ENCODE measurements around the gene MTG2. TPM values are rescaled to one million over a fixed set of nuclear protein-coding genes. Genes with fewer than 3 reads are reported as not detected.

Gene MTG2
- total and polyA plus RNA-seq, 4 donors: 12.6 to 43.9 (median 33.8) TPM

GRCh38 chr20:62176866-62177265 is 6.0 kb upstream of the MTG2 start:
- Histone ChIP-seq H3K4me3 (ENCODE audit: low read depth, low read length) (no peak overlapping the region), H3K36me3 (ENCODE audit: control insufficient read depth, insufficient read depth, low read length) (peaks cover 74% of the 10 kb centered on the region), H3K4me1 (ENCODE audit: control insufficient read depth, insufficient read depth, low read length) (peaks cover 9% of the 10 kb centered on the region), H3K27ac (ENCODE audit: low read depth, low read length) (no peak overlapping the region), H3K9me3 (ENCODE audit: control insufficient read depth, insufficient read depth, low read length) (no peaks in the 10 kb centered on the region), H3K27me3 (ENCODE audit: control insufficient read depth, insufficient read depth, low read length) (no peaks in the 10 kb centered on the region)
- no peak for DNase-seq (ENCODE audit: low read depth in 4 of 6, low spot score in 6 of 6)
- WGBS (ENCODE audit: insufficient coverage): 84% methylated on average over 12 of the region's 15 CpGs

DNA sequence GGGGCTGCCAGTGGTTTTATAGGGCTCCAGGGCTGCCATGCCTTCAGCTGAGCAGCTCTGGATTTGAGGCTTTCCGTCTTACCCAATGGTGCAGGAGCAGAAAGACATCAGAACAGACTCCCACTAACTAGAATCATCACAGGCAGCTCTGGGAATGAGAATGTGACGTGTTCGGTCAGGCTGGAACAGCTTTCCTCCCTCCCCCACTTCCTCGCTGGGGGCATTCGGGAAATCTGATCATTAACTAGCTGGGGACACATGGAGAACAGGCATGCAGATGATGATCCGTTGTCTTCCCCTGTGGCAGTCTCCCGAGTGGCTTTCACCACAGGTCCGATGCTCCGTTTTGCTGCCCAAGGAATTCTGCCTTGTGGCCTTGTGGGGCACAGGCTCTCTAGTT is 5.5 kb upstream of the MTG2 start:
- WGBS (ENCODE audit: insufficient coverage): 90% methylated on average over 8 of the region's 9 CpGs
- peak in 1 of 6 donors; percentile 55 for DNase-seq (ENCODE audit: low read depth in 4 of 6, low spot score in 6 of 6)
- Histone ChIP-seq H3K36me3 (ENCODE audit: control insufficient read depth, insufficient read depth, low read length) (peaks cover 69% of the 10 kb centered on the region), H3K4me1 (ENCODE audit: control insufficient read depth, insufficient read depth, low read length) (peaks cover 9% of the 10 kb centered on the region), H3K4me3 (ENCODE audit: low read depth, low read length) (no peak overlapping the region), H3K9me3 (ENCODE audit: control insufficient read depth, insufficient read depth, low read length) (no peaks in the 10 kb centered on the region), H3K27ac (ENCODE audit: low read depth, low read length) (no peak overlapping the region), H3K27me3 (ENCODE audit: control insufficient read depth, insufficient read depth, low read length) (no peaks in the 10 kb centered on the region)

DNA sequence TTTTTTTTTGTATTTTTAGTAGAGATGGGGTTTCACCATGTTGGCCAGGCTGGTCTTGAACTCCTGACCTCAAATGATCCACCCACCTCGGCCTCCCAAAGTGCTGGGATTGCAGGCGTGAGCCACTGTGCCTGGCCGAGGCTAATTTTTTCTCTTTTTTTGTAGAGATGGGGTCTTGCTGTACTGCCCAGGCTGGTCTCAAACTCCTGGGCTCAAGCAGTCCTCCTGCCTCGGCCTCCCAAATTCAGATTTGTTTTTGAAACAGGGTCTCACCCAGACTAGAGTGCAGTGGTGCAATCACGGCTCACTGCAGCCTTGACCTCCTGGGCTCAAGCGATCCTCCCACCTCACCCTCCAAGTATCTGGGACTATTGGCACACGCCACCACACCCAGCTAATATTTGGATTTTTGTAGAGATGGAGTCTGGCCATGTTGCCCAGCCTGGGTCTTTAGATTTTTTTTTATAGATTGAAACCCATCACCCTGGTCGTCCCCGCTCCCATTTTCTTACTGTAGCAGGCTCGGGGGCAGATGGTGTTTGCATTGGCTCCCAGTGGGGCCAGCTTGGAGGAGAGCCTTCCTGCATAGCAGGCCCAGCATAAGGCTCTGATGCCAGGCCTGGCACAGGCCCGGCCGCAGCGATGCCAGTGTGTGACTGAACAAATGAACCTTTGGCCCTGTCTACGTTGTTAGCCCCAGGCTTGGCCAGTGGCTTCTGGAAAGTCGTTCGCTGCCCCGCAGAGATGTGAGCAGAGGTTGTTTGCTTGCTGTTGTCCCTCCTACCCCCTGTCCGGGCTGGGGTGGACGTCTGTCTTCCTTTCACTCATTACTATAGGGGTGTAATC is 4.3 kb upstream of the MTG2 start:
- no peaks in the 10 kb centered on the region for H3K27me3 ChIP-seq (ENCODE audit: control insufficient read depth, insufficient read depth, low read length)
- no peak overlapping the region for H3K4me3 ChIP-seq (ENCODE audit: low read depth, low read length)
- H3K9me3 ChIP-seq (ENCODE audit: control insufficient read depth, insufficient read depth, low read length): no peaks in the 10 kb centered on the region
- 96% methylated on average over 8 of the region's 19 CpGs for WGBS (ENCODE audit: insufficient coverage)
- H3K36me3 ChIP-seq (ENCODE audit: control insufficient read depth, insufficient read depth, low read length): peaks cover 61% of the 10 kb centered on the region
- DNase-seq (ENCODE audit: low read depth in 4 of 6, low spot score in 6 of 6): no peak
- H3K27ac ChIP-seq (ENCODE audit: low read depth, low read length): no peak overlapping the region
- peaks cover 11% of the 10 kb centered on the region for H3K4me1 ChIP-seq (ENCODE audit: control insufficient read depth, insufficient read depth, low read length)

- Histone ChIP-seq H3K4me1 (ENCODE audit: control insufficient read depth, insufficient read depth, low read length) (peaks cover 17% of the 10 kb centered on the region), H3K36me3 (ENCODE audit: control insufficient read depth, insufficient read depth, low read length) (peaks cover 55% of the 10 kb centered on the region), H3K27ac (ENCODE audit: low read depth, low read length) (no peak overlapping the region), H3K9me3 (ENCODE audit: control insufficient read depth, insufficient read depth, low read length) (no peaks in the 10 kb centered on the region), H3K4me3 (ENCODE audit: low read depth, low read length) (no peak overlapping the region), H3K27me3 (ENCODE audit: control insufficient read depth, insufficient read depth, low read length) (no peaks in the 10 kb centered on the region)
- WGBS (ENCODE audit: insufficient coverage): 97% methylated on average over 6 of the region's 14 CpGs
- DNase-seq (ENCODE audit: low read depth in 4 of 6, low spot score in 6 of 6): no peak
Measured at GRCh38 chr20:62179162-62179504, 3.7 kb upstream of the MTG2 start.

- Histone ChIP-seq H3K4me1 (ENCODE audit: control insufficient read depth, insufficient read depth, low read length) (peaks cover 13% of the 10 kb centered on the region), H3K27me3 (ENCODE audit: control insufficient read depth, insufficient read depth, low read length) (no peaks in the 10 kb centered on the region), H3K9me3 (ENCODE audit: control insufficient read depth, insufficient read depth, low read length) (no peaks in the 10 kb centered on the region), H3K27ac (ENCODE audit: low read depth, low read length) (no peak overlapping the region), H3K4me3 (ENCODE audit: low read depth, low read length) (no peak overlapping the region), H3K36me3 (ENCODE audit: control insufficient read depth, insufficient read depth, low read length) (peaks cover 28% of the 10 kb centered on the region)
- DNase-seq (ENCODE audit: low read depth in 4 of 6, low spot score in 6 of 6): no peak
- WGBS (ENCODE audit: insufficient coverage): no CpG with 5 or more reads among the region's 2 CpGs
Measured at GRCh38 chr20:62181808-62182207, 1.0 kb upstream of the MTG2 start.

GRCh38 chr20:62183426-62184142 is 756 bp downstream of the MTG2 start:
- H3K27me3 ChIP-seq (ENCODE audit: control insufficient read depth, insufficient read depth, low read length): no peaks in the 10 kb centered on the region
- WGBS (ENCODE audit: insufficient coverage): 28% methylated on average over 21 of the region's 25 CpGs
- peaks cover 12% of the 10 kb centered on the region for H3K4me1 ChIP-seq (ENCODE audit: control insufficient read depth, insufficient read depth, low read length)
- peak overlapping the region; percentile 83 for H3K4me3 ChIP-seq (ENCODE audit: low read depth, low read length)
- H3K27ac ChIP-seq (ENCODE audit: low read depth, low read length): no peak overlapping the region
- H3K9me3 ChIP-seq (ENCODE audit: control insufficient read depth, insufficient read depth, low read length): no peaks in the 10 kb centered on the region
- H3K36me3 ChIP-seq (ENCODE audit: control insufficient read depth, insufficient read depth, low read length): peaks cover 11% of the 10 kb centered on the region
- DNase-seq (ENCODE audit: low read depth in 4 of 6, low spot score in 6 of 6): no peak

DNA sequence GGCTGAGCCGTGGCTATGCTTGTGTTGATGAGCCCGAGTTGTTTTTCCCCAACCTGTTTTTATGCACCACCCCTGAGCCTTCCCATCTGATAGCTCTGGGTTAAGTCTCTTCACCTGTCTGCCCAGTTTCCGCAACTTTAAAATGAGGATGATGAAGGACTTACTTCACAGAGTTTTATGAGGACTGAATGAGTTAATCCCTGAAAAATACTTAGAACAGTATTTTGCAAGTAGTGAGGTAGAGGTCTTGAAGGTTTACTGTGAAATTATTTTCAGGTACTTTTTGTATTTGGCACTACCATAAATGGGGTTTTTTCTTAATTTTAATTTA is 3.2 kb downstream of the MTG2 start:
- WGBS (ENCODE audit: insufficient coverage): no CpG with 5 or more reads among the region's 3 CpGs
- peaks cover 12% of the 10 kb centered on the region for H3K36me3 ChIP-seq (ENCODE audit: control insufficient read depth, insufficient read depth, low read length)
- no peak overlapping the region for H3K27ac ChIP-seq (ENCODE audit: low read depth, low read length)

GRCh38 chr20:62186887-62187866 is 4.3 kb downstream of the MTG2 start:
- Histone ChIP-seq H3K36me3 (ENCODE audit: control insufficient read depth, insufficient read depth, low read length) (peaks cover 22% of the 10 kb centered on the region), H3K4me1 (ENCODE audit: control insufficient read depth, insufficient read depth, low read length) (peaks cover 13% of the 10 kb centered on the region), H3K9me3 (ENCODE audit: control insufficient read depth, insufficient read depth, low read length) (no peaks in the 10 kb centered on the region), H3K27me3 (ENCODE audit: control insufficient read depth, insufficient read depth, low read length) (no peaks in the 10 kb centered on the region), H3K27ac (ENCODE audit: low read depth, low read length) (no peak overlapping the region), H3K4me3 (ENCODE audit: low read depth, low read length) (no peak overlapping the region)
- WGBS (ENCODE audit: insufficient coverage): 92% methylated on average over 10 of the region's 13 CpGs
- DNase-seq (ENCODE audit: low read depth in 4 of 6, low spot score in 6 of 6): no peak

More for the DNA sequence above, 3.2 kb downstream of the MTG2 start:
- no peaks in the 10 kb centered on the region for H3K9me3 ChIP-seq (ENCODE audit: control insufficient read depth, insufficient read depth, low read length)
- H3K4me3 ChIP-seq (ENCODE audit: low read depth, low read length): no peak overlapping the region
- H3K27me3 ChIP-seq (ENCODE audit: control insufficient read depth, insufficient read depth, low read length): no peaks in the 10 kb centered on the region
- H3K4me1 ChIP-seq (ENCODE audit: control insufficient read depth, insufficient read depth, low read length): peaks cover 12% of the 10 kb centered on the region
- no peak for DNase-seq (ENCODE audit: low read depth in 4 of 6, low spot score in 6 of 6)

- Histone ChIP-seq H3K36me3 (ENCODE audit: control insufficient read depth, insufficient read depth, low read length) (peaks cover 42% of the 10 kb centered on the region), H3K27ac (ENCODE audit: low read depth, low read length) (no peak overlapping the region), H3K4me3 (ENCODE audit: low read depth, low read length) (no peak overlapping the region), H3K9me3 (ENCODE audit: control insufficient read depth, insufficient read depth, low read length) (no peaks in the 10 kb centered on the region), H3K4me1 (ENCODE audit: control insufficient read depth, insufficient read depth, low read length) (peaks cover 6% of the 10 kb centered on the region), H3K27me3 (ENCODE audit: control insufficient read depth, insufficient read depth, low read length) (no peaks in the 10 kb centered on the region)
- WGBS (ENCODE audit: insufficient coverage): 80% methylated on average over 17 of the region's 25 CpGs
- no peak for DNase-seq (ENCODE audit: low read depth in 4 of 6, low spot score in 6 of 6)
Measured at GRCh38 chr20:62190639-62191411, 8.0 kb downstream of the MTG2 start.

Measured in spinal cord (tissue), 10 donors.